ENCODE data around the gene RSPO4. TPM values are rescaled to one million over a fixed set of nuclear protein-coding genes. Genes with fewer than 3 reads are reported as not detected.

The RSPO4 gene
- total and polyA plus RNA-seq, 2 experiments from 2014 or later, result 2.8 to 4.5 TPM

DNA sequence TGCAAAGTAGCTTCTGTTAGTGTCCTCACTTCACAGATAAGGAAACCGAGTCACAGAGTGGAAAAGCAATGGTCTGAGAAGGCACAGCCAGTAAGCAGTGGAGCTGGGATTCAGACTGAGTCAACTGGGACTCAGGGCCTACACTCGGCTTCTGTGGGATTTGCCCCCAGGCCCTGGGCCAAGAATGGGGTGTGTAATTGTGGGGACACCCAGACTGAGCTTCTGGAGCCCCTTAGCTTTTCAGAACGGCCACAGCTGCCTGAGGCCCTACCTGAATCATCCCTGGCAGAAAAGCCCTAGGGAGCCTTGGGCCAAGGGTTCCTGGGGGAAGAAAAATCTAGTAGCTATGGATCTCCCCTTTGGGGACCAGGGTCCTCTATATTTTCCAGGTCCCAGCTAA lies 92.5 kb downstream of the RSPO4 start:
- ATAC-seq (no peak), DNase-seq (ENCODE audit: low spot score) (no peak)
- Mint-ChIP-seq H3K27me3 (ENCODE audit: insufficient read depth, low read depth, poor library complexity) (peaks cover 6% of the 10 kb centered on the region), H3K4me1 (peaks cover 11% of the 10 kb centered on the region; the same call in 2 of the 3 replicates), H3K36me3 (ENCODE audit: low read depth) (no peaks in the 10 kb centered on the region), H3K4me3 (no peak overlapping the region), H3K27ac (no peak overlapping the region), H3K9me3 (no peaks in the 10 kb centered on the region; the same call in 2 of the 3 replicates)
- no peaks in the 10 kb centered on the region for H3K27me3 ChIP-seq (ENCODE audit: insufficient read depth)
- no peak overlapping the region for H3K4me2 ChIP-seq
- no peaks in the 10 kb centered on the region for H3K9me2 ChIP-seq (ENCODE audit: insufficient read depth)
- H2AFZ ChIP-seq, result no peak overlapping the region
- H4K20me1 ChIP-seq (replicated peaks; ENCODE audit: insufficient read depth), result no peaks in the 10 kb centered on the region
- TF ChIP-seq, protein P1, sequence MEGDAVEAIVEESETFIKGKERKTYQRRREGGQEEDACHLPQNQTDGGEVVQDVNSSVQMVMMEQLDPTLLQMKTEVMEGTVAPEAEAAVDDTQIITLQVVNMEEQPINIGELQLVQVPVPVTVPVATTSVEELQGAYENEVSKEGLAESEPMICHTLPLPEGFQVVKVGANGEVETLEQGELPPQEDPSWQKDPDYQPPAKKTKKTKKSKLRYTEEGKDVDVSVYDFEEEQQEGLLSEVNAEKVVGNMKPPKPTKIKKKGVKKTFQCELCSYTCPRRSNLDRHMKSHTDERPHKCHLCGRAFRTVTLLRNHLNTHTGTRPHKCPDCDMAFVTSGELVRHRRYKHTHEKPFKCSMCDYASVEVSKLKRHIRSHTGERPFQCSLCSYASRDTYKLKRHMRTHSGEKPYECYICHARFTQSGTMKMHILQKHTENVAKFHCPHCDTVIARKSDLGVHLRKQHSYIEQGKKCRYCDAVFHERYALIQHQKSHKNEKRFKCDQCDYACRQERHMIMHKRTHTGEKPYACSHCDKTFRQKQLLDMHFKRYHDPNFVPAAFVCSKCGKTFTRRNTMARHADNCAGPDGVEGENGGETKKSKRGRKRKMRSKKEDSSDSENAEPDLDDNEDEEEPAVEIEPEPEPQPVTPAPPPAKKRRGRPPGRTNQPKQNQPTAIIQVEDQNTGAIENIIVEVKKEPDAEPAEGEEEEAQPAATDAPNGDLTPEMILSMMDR (conservative IDR thresholded peaks at IDR 0.05; ENCODE audit: low read depth in 2 of 2), result no peak
- TF ChIP-seq, protein P2, sequence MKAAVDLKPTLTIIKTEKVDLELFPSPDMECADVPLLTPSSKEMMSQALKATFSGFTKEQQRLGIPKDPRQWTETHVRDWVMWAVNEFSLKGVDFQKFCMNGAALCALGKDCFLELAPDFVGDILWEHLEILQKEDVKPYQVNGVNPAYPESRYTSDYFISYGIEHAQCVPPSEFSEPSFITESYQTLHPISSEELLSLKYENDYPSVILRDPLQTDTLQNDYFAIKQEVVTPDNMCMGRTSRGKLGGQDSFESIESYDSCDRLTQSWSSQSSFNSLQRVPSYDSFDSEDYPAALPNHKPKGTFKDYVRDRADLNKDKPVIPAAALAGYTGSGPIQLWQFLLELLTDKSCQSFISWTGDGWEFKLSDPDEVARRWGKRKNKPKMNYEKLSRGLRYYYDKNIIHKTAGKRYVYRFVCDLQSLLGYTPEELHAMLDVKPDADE (IDR thresholded peaks at IDR 0.05), result no peak
- TF ChIP-seq POLR2AphosphoS5 (IDR thresholded peaks at IDR 0.05; ENCODE audit: low read depth), result no peak
- no peak for TF ChIP-seq NANOG (IDR thresholded peaks at IDR 0.05; ENCODE audit: borderline replicate concordance)
- no peak for TF ChIP-seq CREB1 (CRISPR knock-in tag; IDR thresholded peaks at IDR 0.05; ENCODE audit: low read depth)
- no peak for TF ChIP-seq REST (IDR thresholded peaks at IDR 0.05; ENCODE audit: unreplicated experiment)
- TF ChIP-seq, protein P3, sequence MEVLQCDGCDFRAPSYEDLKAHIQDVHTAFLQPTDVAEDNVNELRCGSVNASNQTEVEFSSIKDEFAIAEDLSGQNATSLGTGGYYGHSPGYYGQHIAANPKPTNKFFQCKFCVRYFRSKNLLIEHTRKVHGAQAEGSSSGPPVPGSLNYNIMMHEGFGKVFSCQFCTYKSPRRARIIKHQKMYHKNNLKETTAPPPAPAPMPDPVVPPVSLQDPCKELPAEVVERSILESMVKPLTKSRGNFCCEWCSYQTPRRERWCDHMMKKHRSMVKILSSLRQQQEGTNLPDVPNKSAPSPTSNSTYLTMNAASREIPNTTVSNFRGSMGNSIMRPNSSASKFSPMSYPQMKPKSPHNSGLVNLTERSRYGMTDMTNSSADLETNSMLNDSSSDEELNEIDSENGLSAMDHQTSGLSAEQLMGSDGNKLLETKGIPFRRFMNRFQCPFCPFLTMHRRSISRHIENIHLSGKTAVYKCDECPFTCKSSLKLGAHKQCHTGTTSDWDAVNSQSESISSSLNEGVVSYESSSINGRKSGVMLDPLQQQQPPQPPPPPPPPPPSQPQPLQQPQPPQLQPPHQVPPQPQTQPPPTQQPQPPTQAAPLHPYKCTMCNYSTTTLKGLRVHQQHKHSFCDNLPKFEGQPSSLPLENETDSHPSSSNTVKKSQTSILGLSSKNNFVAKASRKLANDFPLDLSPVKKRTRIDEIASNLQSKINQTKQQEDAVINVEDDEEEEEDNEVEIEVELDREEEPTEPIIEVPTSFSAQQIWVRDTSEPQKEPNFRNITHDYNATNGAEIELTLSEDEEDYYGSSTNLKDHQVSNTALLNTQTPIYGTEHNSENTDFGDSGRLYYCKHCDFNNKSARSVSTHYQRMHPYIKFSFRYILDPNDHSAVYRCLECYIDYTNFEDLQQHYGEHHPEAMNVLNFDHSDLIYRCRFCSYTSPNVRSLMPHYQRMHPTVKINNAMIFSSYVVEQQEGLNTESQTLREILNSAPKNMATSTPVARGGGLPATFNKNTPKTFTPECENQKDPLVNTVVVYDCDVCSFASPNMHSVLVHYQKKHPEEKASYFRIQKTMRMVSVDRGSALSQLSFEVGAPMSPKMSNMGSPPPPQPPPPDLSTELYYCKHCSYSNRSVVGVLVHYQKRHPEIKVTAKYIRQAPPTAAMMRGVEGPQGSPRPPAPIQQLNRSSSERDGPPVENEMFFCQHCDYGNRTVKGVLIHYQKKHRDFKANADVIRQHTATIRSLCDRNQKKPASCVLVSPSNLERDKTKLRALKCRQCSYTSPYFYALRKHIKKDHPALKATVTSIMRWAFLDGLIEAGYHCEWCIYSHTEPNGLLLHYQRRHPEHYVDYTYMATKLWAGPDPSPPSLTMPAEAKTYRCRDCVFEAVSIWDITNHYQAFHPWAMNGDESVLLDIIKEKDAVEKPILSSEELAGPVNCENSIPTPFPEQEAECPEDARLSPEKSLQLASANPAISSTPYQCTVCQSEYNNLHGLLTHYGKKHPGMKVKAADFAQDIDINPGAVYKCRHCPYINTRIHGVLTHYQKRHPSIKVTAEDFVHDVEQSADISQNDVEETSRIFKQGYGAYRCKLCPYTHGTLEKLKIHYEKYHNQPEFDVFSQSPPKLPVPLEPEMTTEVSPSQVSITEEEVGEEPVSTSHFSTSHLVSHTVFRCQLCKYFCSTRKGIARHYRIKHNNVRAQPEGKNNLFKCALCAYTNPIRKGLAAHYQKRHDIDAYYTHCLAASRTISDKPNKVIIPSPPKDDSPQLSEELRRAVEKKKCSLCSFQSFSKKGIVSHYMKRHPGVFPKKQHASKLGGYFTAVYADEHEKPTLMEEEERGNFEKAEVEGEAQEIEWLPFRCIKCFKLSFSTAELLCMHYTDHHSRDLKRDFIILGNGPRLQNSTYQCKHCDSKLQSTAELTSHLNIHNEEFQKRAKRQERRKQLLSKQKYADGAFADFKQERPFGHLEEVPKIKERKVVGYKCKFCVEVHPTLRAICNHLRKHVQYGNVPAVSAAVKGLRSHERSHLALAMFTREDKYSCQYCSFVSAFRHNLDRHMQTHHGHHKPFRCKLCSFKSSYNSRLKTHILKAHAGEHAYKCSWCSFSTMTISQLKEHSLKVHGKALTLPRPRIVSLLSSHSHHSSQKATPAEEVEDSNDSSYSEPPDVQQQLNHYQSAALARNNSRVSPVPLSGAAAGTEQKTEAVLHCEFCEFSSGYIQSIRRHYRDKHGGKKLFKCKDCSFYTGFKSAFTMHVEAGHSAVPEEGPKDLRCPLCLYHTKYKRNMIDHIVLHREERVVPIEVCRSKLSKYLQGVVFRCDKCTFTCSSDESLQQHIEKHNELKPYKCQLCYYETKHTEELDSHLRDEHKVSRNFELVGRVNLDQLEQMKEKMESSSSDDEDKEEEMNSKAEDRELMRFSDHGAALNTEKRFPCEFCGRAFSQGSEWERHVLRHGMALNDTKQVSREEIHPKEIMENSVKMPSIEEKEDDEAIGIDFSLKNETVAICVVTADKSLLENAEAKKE (CRISPR knock-in tag; IDR thresholded peaks at IDR 0.05), result no peak
- TF ChIP-seq STAT1 (IDR thresholded peaks at IDR 0.05; ENCODE audit: unreplicated experiment), result no peak
- TF ChIP-seq ZNF331 (CRISPR knock-in tag; IDR thresholded peaks at IDR 0.05; ENCODE audit: low read depth), result no peak
- TF ChIP-seq EZH2 (IDR thresholded peaks at IDR 0.05; ENCODE audit: low read depth, unreplicated experiment), result no peak
- TF ChIP-seq JUNB (IDR thresholded peaks at IDR 0.05; ENCODE audit: unreplicated experiment), result no peak
- TF ChIP-seq ZNF114 (CRISPR knock-in tag; IDR thresholded peaks at IDR 0.05), result no peak
- no peak for TF ChIP-seq EZH2phosphoT487 (IDR thresholded peaks at IDR 0.05; ENCODE audit: unreplicated experiment)
- H3K36me3 ChIP-seq (ENCODE audit: insufficient read depth), result no peaks in the 10 kb centered on the region
- no peaks in the 10 kb centered on the region for H3K4me1 ChIP-seq (ENCODE audit: insufficient read depth)
- H3K27ac ChIP-seq (ENCODE audit: low read depth), result no peak overlapping the region
- no peaks in the 10 kb centered on the region for H3K79me2 ChIP-seq (replicated peaks; ENCODE audit: insufficient read depth)
- no peaks in the 10 kb centered on the region for H3F3A ChIP-seq (replicated peaks; ENCODE audit: low read depth)
- H3K4me3 ChIP-seq, result no peak overlapping the region

Data from GM23338 (cell line).